Measurements from ENCODE around the gene CNBD2.
"Not testable (repeated sequence)": the region's sequence is repeated elsewhere in the genome, so short reads cannot be mapped to it uniquely, and the experiment has no call there.

The CNBD2 gene

GRCh38 chr20:36052117-36052513 lies 83.7 kb downstream of the CNBD2 start:
- DNase-seq (ENCODE audit: insufficient read length) (no peak), FAIRE-seq (no peak)
- TF ChIP-seq POLR2A (IDR thresholded peaks at IDR 0.05; ENCODE audit: low read depth, low read length) (no peak), POLR2AphosphoS5 (IDR thresholded peaks at IDR 0.05; ENCODE audit: low read depth, low read length) (no peak), TAF1 (IDR thresholded peaks at IDR 0.05; ENCODE audit: borderline replicate concordance, low read depth, low read length) (no peak)

GRCh38 chr20:36053863-36054518 lies 85.6 kb downstream of the CNBD2 start:
- FAIRE-seq; DNase-seq (ENCODE audit: insufficient read length): not testable (repeated sequence)

- no peak for FAIRE-seq
- DNase-seq (ENCODE audit: insufficient read length), result no peak
- no peak for TF ChIP-seq POLR2A (IDR thresholded peaks at IDR 0.05; ENCODE audit: low read depth, low read length)
- TF ChIP-seq TAF1 (IDR thresholded peaks at IDR 0.05; ENCODE audit: borderline replicate concordance, low read depth, low read length), result no peak
- no peak for TF ChIP-seq POLR2AphosphoS5 (IDR thresholded peaks at IDR 0.05; ENCODE audit: low read depth, low read length)
Observed at GRCh38 chr20:36055145-36055544, 86.8 kb downstream of the CNBD2 start.

- no peak for FAIRE-seq
- no peak for DNase-seq (ENCODE audit: insufficient read length)
- TF ChIP-seq POLR2A (IDR thresholded peaks at IDR 0.05; ENCODE audit: low read depth, low read length) (no peak), TAF1 (IDR thresholded peaks at IDR 0.05; ENCODE audit: borderline replicate concordance, low read depth, low read length) (no peak), POLR2AphosphoS5 (IDR thresholded peaks at IDR 0.05; ENCODE audit: low read depth, low read length) (no peak)
Observed at GRCh38 chr20:36060676-36061075, 92.3 kb downstream of the CNBD2 start.

- DNase-seq (ENCODE audit: insufficient read length) (no peak), FAIRE-seq (no peak)
- TF ChIP-seq POLR2A (IDR thresholded peaks at IDR 0.05; ENCODE audit: low read depth, low read length) (no peak), POLR2AphosphoS5 (IDR thresholded peaks at IDR 0.05; ENCODE audit: low read depth, low read length) (no peak), TAF1 (IDR thresholded peaks at IDR 0.05; ENCODE audit: borderline replicate concordance, low read depth, low read length) (no peak)
Observed at GRCh38 chr20:36061754-36062153, 93.4 kb downstream of the CNBD2 start.

GRCh38 chr20:36062799-36063198 lies 94.4 kb downstream of the CNBD2 start:
- no peak for DNase-seq (ENCODE audit: insufficient read length)
- no peak for FAIRE-seq
- TF ChIP-seq POLR2A (IDR thresholded peaks at IDR 0.05; ENCODE audit: low read depth, low read length) (no peak), POLR2AphosphoS5 (IDR thresholded peaks at IDR 0.05; ENCODE audit: low read depth, low read length) (no peak), TAF1 (IDR thresholded peaks at IDR 0.05; ENCODE audit: borderline replicate concordance, low read depth, low read length) (no peak)

GRCh38 chr20:36063916-36064657 lies 95.7 kb downstream of the CNBD2 start:
- DNase-seq (ENCODE audit: insufficient read length), result no peak
- TF ChIP-seq TAF1 (IDR thresholded peaks at IDR 0.05; ENCODE audit: borderline replicate concordance, low read depth, low read length) (no peak), POLR2A (IDR thresholded peaks at IDR 0.05; ENCODE audit: low read depth, low read length) (no peak)
- FAIRE-seq, result no peak

- DNase-seq (ENCODE audit: insufficient read length) (peak; percentile 97), FAIRE-seq (peak; percentile 94)
- peak; percentile 22; the same call in 1 of the 2 replicates for TF ChIP-seq POLR2A (IDR thresholded peaks at IDR 0.05; ENCODE audit: low read depth, low read length)
- no peak for TF ChIP-seq TAF1 (IDR thresholded peaks at IDR 0.05; ENCODE audit: borderline replicate concordance, low read depth, low read length)
Observed at GRCh38 chr20:36064658-36065426, 96.5 kb downstream of the CNBD2 start.

GRCh38 chr20:36065427-36065998 lies 97.1 kb downstream of the CNBD2 start:
- FAIRE-seq, result no peak
- DNase-seq (ENCODE audit: insufficient read length), result no peak
- TF ChIP-seq POLR2AphosphoS5 (IDR thresholded peaks at IDR 0.05; ENCODE audit: low read depth, low read length) (no peak), POLR2A (IDR thresholded peaks at IDR 0.05; ENCODE audit: low read depth, low read length) (no peak), TAF1 (IDR thresholded peaks at IDR 0.05; ENCODE audit: borderline replicate concordance, low read depth, low read length) (no peak)

- FAIRE-seq, result no peak
- no peak for TF ChIP-seq POLR2AphosphoS5 (IDR thresholded peaks at IDR 0.05; ENCODE audit: low read depth, low read length)
- no peak for TF ChIP-seq TAF1 (IDR thresholded peaks at IDR 0.05; ENCODE audit: borderline replicate concordance, low read depth, low read length)
- TF ChIP-seq POLR2A (IDR thresholded peaks at IDR 0.05; ENCODE audit: low read depth, low read length), result no peak
- no peak for DNase-seq (ENCODE audit: insufficient read length)
Observed at GRCh38 chr20:36066777-36067176, 98.4 kb downstream of the CNBD2 start.

- FAIRE-seq; DNase-seq (ENCODE audit: insufficient read length): not testable (repeated sequence)
Observed at GRCh38 chr20:36068526-36068925, 100.1 kb downstream of the CNBD2 start.

GRCh38 chr20:36070451-36070850 lies 102.1 kb downstream of the CNBD2 start:
- DNase-seq (ENCODE audit: insufficient read length) (no peak), FAIRE-seq (no peak)
- TF ChIP-seq POLR2AphosphoS5 (IDR thresholded peaks at IDR 0.05; ENCODE audit: low read depth, low read length) (no peak), POLR2A (IDR thresholded peaks at IDR 0.05; ENCODE audit: low read depth, low read length) (no peak), TAF1 (IDR thresholded peaks at IDR 0.05; ENCODE audit: borderline replicate concordance, low read depth, low read length) (no peak)

Measured in GM12892 (cell line).